Pulmonary artery endothelial cell (primary cell): Measurements from ENCODE around the gene AQP2. TPM values are rescaled to one million over a fixed set of nuclear protein-coding genes. Genes with fewer than 3 reads are reported as not detected.
A peak's percentile ranks its signal among the peaks of the same experiment; 100 is the strongest.

Experiments
- DNase-seq: peaks from one replicate; pipeline ENCODE4 v3.0.0-alpha.2; 2011; ENCODE audit warnings: low read depth, low spot score
- total RNA-seq: library from RNA; depleted of rRNA; stranded (reverse); fragments of >200 nt; gene quantifications from 2 replicates; pipeline ENCODE4 v1.2.3, GENCODE V29; 2014

The AQP2 gene
- total RNA-seq, 1 donor from 2014 or later = not detected

DNA sequence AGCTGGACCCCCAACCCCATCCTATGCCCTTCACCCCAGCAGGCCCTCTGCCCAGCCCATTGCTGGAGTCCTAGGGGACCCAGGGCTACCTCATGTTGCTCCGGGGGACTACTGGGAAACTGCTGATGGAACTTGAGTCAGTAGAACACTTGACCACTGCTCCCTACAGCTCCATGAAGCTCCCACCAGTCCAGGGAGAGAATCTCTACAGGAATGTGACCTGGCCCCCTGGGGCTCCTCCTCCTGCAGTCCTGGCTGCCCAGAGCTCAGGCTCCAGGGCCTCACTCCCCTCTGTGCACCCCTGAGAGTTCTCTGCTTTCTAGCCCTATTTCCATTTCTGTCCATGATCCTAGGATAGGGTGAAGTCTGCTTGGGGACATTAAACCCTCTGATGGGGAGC is 10.8 kb upstream of the AQP2 start:
- no peak for DNase-seq

- no peak for DNase-seq
These were observed 8.7 kb upstream of the AQP2 start for GRCh38 chr12:49941556-49942511.

- no peak for DNase-seq
These were observed 8.0 kb upstream of the AQP2 start for GRCh38 chr12:49942512-49942893.

GRCh38 chr12:49942921-49943624 is 7.5 kb upstream of the AQP2 start:
- no peak for DNase-seq

- DNase-seq = no peak
These were observed 6.9 kb upstream of the AQP2 start for GRCh38 chr12:49943625-49943960.

DNA sequence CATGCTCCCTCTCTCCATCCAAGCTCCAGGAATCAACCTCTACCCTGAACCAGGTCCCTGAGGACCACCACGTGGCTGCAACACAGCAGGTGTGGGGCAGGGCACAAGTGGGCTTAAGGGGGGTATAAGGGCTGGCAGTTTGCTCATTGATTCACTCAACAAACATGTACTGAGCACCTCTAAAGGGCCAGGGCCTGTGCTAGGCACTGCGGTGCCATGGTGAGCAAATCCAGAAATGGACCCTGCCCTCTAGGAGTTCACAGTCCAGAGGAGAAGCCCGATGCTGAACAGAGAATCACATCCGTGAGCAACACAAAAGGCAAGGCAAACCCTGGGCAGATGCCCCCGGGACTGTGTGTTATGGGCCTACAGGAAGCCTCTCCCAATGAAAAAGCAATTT is 6.5 kb upstream of the AQP2 start:
- DNase-seq = no peak

GRCh38 chr12:49944718-49945117 is 5.8 kb upstream of the AQP2 start:
- DNase-seq = no peak

DNA sequence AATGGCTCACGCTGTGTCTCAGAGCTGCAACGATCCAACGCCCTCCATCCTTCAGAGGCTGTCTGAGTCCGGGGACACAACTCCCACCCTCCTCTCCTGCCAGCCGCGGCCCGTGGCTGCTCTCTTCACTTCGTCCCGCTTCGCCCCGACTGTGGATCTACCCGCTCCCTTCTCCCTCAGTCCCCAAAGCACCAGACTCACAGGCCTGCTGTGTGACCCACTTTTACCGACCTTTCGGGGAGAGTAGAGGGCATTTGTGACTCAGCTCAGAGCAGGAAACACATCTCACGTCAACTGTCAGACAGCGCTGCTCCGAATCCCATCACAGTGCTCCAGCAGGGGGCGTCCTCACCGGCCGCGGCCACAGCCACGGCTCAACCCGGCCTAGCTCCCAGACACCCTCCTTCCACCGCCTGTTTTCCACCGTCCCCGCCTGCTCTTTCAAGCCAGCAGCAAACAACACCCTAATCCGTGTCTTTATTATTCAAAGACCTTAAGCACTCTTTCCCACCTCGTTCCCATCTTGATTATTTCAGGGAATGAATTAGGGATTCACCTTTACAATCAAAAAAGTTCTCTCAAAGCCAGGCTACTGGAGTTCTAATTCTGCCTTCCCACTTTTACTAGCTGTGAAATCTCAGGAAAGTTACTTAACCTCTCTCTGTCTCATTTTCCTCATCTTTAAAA is 5.0 kb upstream of the AQP2 start:
- DNase-seq = peak; percentile 35

GRCh38 chr12:49946086-49946485 is 4.5 kb upstream of the AQP2 start:
- no peak for DNase-seq

DNA sequence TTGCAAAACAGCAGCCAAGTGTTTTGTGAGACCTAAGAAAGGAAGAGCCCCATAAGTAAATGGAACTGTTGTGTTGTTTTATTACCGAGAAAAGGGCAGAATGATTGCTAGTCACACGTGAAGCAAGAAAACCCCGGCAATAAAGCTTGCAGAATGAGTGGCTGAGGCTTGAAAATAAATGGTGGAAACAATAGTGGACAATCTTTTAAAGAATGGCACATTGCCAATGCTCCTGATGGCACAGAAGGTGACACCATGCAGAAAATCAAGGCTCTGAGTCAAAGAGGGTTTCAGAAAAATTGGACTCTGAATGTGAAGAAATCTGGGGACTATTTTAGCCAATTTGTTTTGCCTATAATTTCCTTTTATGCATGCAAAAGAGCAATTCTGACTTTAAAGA is 4.0 kb upstream of the AQP2 start:
- no peak for DNase-seq

DNA sequence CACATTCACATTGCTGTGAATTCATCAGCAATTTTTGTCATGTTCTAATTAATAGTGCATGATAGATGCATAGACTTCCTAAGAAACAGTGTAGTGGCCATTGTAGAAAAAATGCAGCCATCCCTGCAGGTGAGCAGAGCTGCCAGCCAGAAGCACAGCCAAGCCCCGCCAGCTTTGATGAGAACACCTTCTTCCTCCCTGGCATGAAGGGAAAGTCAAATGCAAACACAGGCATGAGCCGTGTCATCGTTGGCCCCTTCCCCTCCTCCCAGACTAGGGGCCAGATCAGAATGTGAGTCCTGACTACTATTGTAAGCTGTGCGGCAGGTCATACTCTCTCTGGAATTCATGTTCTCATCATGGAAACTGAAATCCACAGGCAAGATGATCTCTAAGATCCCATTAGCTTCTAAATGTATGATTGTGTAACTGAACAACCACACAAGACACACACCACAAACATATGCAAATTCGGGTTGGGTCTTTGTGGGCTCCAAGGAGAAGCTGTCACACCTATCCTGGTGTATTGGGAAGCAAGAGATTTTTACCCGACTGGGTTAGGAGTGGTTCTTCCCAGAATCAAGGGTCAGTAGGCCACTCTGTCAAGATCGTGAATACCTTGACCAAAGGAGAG is 2.8 kb upstream of the AQP2 start:
- no peak for DNase-seq

- DNase-seq = no peak
These were observed 1.4 kb upstream of the AQP2 start for GRCh38 chr12:49948866-49949845.

DNA sequence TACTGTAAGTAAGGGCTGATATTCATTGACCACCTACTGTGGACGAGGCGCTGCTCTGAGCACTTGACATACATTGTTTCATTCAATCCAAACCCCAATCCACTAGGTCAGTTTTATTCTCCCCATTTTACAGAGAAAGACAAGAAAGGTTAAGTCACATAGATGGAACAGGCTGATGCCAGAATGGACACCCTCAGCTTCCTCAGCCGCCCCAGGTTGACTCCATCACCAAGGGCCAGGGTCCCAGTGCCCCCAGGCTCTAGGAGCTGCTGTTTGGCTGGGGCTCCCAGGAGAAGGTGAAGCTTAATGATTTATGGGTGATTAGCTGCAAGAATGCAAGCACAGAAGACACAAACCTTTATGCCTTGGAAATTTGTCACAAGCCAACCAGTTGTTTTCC is 671 bp upstream of the AQP2 start:
- no peak for DNase-seq

GRCh38 chr12:49951411-49952240 is 1.1 kb downstream of the AQP2 start:
- DNase-seq = no peak

GRCh38 chr12:49952391-49953055 is 2.0 kb downstream of the AQP2 start:
- DNase-seq = no peak

DNA sequence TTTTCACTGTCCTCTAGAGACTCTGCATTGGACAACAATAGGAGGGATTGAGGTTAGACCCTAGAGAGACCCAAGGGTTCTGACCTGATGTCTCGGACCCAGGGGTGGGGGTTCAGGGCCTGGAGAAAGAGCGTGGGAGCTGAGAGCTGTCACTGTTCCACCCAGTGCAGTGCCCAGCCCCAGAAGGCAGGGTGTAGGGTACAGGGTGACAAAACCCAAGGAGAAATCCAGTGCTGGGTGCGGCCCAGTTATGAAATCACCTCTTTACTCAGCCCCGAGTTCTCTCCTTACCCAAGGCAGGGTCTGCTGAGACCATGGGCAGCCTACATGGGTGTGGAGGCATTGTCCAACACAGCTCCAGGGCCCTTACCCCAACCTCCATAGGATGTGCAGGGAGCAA is 2.6 kb downstream of the AQP2 start:
- no peak for DNase-seq

DNA sequence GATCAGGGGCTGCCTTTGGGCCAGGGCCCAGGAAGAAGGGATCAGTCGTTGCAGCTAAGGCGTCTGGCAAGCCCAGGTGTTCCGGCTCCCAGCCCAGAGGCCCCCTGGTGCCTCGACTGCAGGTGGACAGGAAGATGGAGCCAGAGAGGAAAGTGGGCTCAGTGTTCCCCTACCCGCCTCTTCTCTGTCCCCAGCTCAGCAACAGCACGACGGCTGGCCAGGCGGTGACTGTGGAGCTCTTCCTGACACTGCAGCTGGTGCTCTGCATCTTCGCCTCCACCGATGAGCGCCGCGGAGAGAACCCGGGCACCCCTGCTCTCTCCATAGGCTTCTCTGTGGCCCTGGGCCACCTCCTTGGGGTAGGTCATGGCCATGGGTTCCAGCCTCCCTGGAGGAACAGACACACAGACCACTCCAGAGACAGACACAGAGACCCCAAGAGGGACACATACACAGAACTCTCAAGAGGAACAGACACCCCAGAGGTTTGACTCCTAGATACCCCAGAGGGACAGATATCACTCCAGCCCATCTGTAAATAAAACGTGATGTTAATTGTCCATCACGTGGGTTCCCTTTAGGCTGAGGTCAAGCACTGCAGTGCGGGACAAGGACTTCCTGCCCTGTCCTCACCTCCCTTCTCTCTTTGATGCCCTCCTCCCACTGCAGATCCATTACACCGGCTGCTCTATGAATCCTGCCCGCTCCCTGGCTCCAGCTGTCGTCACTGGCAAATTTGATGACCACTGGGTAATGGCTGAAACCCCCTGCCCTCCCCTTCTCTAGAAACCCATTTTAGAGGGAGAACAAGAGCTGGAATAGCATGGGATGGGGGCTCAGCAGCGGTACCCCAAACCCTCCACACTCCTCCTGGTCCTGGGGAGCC is 3.7 kb downstream of the AQP2 start:
- DNase-seq = no peak
